ENCODE results near the gene CUBN. TPM values are rescaled to one million over a fixed set of nuclear protein-coding genes. Genes with fewer than 3 reads are reported as not detected.

The CUBN gene
- total RNA-seq, 6 experiments from 2014 or later = 0.43 to 1.7 (median 1.2) TPM

DNA sequence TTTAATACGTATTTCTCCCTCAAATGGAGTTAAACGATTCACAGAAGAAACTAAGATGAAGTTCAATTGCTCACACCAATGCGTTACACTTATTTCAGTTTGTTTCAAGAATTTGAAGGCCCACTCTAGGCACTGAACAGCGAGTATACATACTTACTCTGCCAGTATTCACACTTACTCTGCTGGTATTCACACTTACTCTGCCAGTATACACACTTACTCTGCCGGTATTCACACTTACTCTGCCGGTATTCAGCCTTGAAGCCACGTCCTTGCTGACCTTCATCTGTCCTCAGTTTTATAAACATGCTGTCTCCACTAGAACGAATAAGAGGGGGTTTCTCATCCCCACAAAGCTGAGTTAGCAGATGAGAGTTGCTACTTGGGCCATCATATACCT, 86.0 kb downstream of the CUBN start:
- Mint-ChIP-seq H3K27ac (no peak overlapping the region), H3K36me3 (ENCODE audit: low read depth) (no peaks in the 10 kb centered on the region; the same call in 1 of the 2 replicates), H3K4me1 (ENCODE audit: low read depth) (peaks cover 34% of the 10 kb centered on the region), H3K27me3 (ENCODE audit: insufficient read depth) (no peaks in the 10 kb centered on the region), H3K4me3 (no peak overlapping the region), H3K9me3 (no peaks in the 10 kb centered on the region)
- DNase-seq = no peak
- TF ChIP-seq, protein P1, sequence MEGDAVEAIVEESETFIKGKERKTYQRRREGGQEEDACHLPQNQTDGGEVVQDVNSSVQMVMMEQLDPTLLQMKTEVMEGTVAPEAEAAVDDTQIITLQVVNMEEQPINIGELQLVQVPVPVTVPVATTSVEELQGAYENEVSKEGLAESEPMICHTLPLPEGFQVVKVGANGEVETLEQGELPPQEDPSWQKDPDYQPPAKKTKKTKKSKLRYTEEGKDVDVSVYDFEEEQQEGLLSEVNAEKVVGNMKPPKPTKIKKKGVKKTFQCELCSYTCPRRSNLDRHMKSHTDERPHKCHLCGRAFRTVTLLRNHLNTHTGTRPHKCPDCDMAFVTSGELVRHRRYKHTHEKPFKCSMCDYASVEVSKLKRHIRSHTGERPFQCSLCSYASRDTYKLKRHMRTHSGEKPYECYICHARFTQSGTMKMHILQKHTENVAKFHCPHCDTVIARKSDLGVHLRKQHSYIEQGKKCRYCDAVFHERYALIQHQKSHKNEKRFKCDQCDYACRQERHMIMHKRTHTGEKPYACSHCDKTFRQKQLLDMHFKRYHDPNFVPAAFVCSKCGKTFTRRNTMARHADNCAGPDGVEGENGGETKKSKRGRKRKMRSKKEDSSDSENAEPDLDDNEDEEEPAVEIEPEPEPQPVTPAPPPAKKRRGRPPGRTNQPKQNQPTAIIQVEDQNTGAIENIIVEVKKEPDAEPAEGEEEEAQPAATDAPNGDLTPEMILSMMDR (IDR thresholded peaks at IDR 0.05) = no peak

DNA sequence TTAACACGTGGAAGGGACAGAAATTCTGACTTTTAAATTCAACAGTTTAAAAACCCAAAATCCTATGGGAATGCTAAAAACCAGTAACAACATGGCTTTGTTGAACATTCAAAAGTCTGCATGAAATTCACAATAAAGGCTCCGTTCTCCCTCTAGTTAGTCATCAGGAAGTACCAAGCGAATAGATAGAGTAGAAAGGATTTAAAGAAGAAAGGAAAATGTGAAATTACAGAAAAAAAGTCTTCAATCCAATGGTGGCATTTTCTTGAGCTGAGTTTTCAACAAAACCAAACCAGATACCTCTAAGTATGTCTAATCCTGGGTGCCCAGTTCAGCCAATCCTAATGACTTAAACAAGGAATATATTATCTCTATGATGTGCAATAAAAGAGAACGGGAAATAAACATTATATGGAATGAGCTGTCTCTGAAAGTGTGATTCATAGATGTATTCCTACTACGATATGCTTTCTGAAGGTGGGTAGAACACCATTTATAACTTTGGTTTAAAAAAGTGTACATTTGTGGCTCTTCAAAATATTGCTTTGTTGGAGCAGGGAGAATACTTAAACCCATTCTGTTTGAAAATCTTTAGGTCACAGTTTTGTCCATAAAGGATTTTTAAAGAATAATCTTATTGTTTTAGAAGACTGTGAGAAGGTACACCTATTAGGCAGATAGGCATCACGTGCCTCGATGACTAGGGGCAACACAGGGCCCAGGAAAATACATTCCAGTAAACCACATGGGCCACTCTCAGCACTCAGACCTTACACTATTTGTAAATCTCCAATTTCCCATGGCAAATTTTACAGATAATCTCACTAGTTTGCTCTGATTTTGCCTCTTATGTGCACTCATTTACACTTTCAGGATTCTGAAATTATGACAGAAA, 87.7 kb downstream of the CUBN start:
- no peak for DNase-seq
- Mint-ChIP-seq H3K36me3 (ENCODE audit: low read depth) (no peaks in the 10 kb centered on the region; the same call in 1 of the 2 replicates), H3K4me3 (peak overlapping the region; percentile 43; the same call in 1 of the 2 replicates), H3K27me3 (ENCODE audit: insufficient read depth) (no peaks in the 10 kb centered on the region), H3K27ac (peak overlapping the region; percentile 74; the same call in 1 of the 2 replicates), H3K4me1 (ENCODE audit: low read depth) (peaks cover 43% of the 10 kb centered on the region), H3K9me3 (no peaks in the 10 kb centered on the region)
- TF ChIP-seq, protein P1 (IDR thresholded peaks at IDR 0.05) = no peak

DNA sequence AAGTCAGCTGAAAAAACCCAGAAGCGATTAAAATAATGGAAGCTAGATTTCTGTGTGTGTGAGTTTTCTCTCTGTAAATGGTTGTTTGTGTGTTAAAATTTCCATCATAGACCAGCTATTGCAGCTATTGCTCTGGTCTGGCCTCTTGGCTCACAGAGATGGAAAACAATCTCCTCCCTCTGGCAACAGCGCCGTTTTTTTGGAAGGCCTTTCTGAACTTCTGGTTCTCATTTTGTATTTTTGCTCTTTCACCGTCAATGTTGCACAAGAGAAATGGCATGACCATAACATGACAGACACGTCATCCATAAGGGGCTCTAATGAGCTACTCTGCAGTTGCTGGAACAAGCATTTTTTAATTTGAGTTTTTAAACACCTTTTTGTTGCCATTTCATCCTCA, 91.0 kb downstream of the CUBN start:
- TF ChIP-seq, protein P1 (IDR thresholded peaks at IDR 0.05) = no peak
- no peak for DNase-seq
- no peaks in the 10 kb centered on the region; the same call in 1 of the 2 replicates for H3K36me3 Mint-ChIP-seq (ENCODE audit: low read depth)
- no peaks in the 10 kb centered on the region for H3K9me3 Mint-ChIP-seq
- H3K4me1 Mint-ChIP-seq (ENCODE audit: low read depth) = peaks cover 57% of the 10 kb centered on the region
- H3K4me3 Mint-ChIP-seq = peak overlapping the region; percentile 20; the same call in 1 of the 2 replicates
- peak overlapping the region; percentile 68; the same call in 1 of the 2 replicates for H3K27ac Mint-ChIP-seq
- no peaks in the 10 kb centered on the region for H3K27me3 Mint-ChIP-seq (ENCODE audit: insufficient read depth)

DNA sequence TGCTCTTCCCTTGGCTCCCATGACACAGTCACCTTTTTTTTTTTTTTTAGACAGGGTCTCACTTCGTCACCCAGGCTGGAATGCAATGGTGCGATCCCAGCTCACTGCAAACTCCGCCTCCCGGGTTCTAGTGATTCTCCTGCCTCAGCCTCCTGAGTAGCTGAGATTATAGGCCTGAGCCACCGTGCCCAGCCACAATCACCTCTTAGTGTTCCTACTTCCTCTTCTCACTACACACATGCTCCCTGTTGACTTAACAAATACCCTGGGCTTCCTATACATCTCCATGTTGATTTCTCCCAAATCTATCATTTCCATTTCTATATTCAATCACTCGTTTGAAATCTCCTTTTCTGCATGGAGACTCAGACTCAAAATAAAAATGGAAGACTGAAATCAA, 91.7 kb downstream of the CUBN start:
- H3K4me3 Mint-ChIP-seq = no peak overlapping the region
- TF ChIP-seq, protein P1 (IDR thresholded peaks at IDR 0.05) = no peak
- no peaks in the 10 kb centered on the region; the same call in 1 of the 2 replicates for H3K36me3 Mint-ChIP-seq (ENCODE audit: low read depth)
- H3K9me3 Mint-ChIP-seq = no peaks in the 10 kb centered on the region
- no peaks in the 10 kb centered on the region for H3K27me3 Mint-ChIP-seq (ENCODE audit: insufficient read depth)
- H3K27ac Mint-ChIP-seq = no peak overlapping the region; the same call in 1 of the 2 replicates
- no peak for DNase-seq
- peaks cover 61% of the 10 kb centered on the region for H3K4me1 Mint-ChIP-seq (ENCODE audit: low read depth)

DNA sequence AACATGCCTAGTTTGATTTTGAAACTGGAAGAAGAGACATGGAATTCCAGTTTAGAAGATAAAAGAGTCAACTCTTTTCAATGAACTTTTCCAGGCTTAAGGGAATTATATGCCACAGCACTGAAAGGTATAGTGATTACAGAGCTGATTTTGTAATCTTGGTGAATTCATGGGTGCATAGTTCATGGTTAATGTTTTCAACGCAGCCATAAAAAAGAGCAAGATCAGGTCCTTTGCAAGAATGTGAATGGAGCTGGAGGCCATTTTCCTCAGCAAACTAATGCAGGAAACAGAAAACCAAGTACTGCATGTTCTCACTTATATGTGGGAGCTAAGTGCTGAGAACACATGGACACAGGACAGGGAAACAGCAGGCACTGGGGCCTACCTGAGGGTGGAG, 94.2 kb downstream of the CUBN start:
- H3K27ac Mint-ChIP-seq = no peak overlapping the region; the same call in 1 of the 2 replicates
- H3K4me3 Mint-ChIP-seq = no peak overlapping the region
- H3K9me3 Mint-ChIP-seq = no peaks in the 10 kb centered on the region
- H3K27me3 Mint-ChIP-seq (ENCODE audit: insufficient read depth) = no peaks in the 10 kb centered on the region
- H3K36me3 Mint-ChIP-seq (ENCODE audit: low read depth) = no peaks in the 10 kb centered on the region; the same call in 1 of the 2 replicates
- no peak for DNase-seq
- TF ChIP-seq, protein P1 (IDR thresholded peaks at IDR 0.05) = no peak
- peaks cover 67% of the 10 kb centered on the region for H3K4me1 Mint-ChIP-seq (ENCODE audit: low read depth)

Data from HFFc6 (cell line).